A673 (cell line): Measurements from ENCODE around the gene LRRC4C. TPM values are rescaled to one million over a fixed set of nuclear protein-coding genes. Genes with fewer than 3 reads are reported as not detected.

Source experiments
- BruUV-seq: library from RNA; stranded (reverse); fragments of 400-500 nt; replicated peaks from 2 replicates; lab custom pipeline; 2021; lab: Mats Ljungman, UMichigan
- CTCF ChIA-PET: fragments of 300-600 bp; sonication (Branson Sonifier 250); formaldehyde crosslinking; loops from one replicate; lab custom pipeline; 2022; ENCODE audit warnings: antibody characterized with exemption; lab: Charles Lee
- POLR2A ChIA-PET: fragments of 300-600 bp; sonication (Branson Sonifier 250); formaldehyde crosslinking; loops from one replicate; lab custom pipeline; 2022; ENCODE audit warnings: antibody characterized with exemption; ENCODE audit not compliant: low non-redundant PET; lab: Charles Lee
- DNase-seq: peaks from one replicate; pipeline ENCODE4 v3.0.0-alpha.2; 2015; ENCODE audit warnings: low spot score
- H3K27ac ChIP-seq: fragments of 200-600 bp; sonication (generic); 2 replicates; pipeline ENCODE4 v1.5.1; 2016; ENCODE audit warnings: mixed run types, low read depth, mild to moderate bottlenecking, mixed read lengths, antibody characterized with exemption, low read length; ENCODE audit not compliant: poor library complexity, severe bottlenecking
- H3K27me3 ChIP-seq: fragments of 200-600 bp; sonication (generic); replicated peaks from 2 replicates; pipeline ENCODE4 v1.6.1; 2017; ENCODE audit warnings: mixed run types, low read depth, mild to moderate bottlenecking, mixed read lengths, antibody characterized with exemption, low read length; ENCODE audit not compliant: insufficient read depth, poor library complexity
- H3K36me3 ChIP-seq: fragments of 200-600 bp; sonication (generic); 2 replicates; pipeline ENCODE4 v1.6.1; 2016; ENCODE audit warnings: mixed run types, mild to moderate bottlenecking, mixed read lengths, antibody characterized with exemption, low read length; ENCODE audit not compliant: insufficient read depth, poor library complexity, severe bottlenecking
- H3K4me1 ChIP-seq: fragments of 200-600 bp; sonication (generic); 2 replicates; pipeline ENCODE4 v1.6.1; 2017; ENCODE audit warnings: mixed run types, mild to moderate bottlenecking, mixed read lengths, antibody characterized with exemption, low read length; ENCODE audit not compliant: insufficient read depth, poor library complexity, severe bottlenecking
- H3K4me3 ChIP-seq: fragments of 200-600 bp; sonication (generic); 2 replicates; pipeline ENCODE4 v1.5.1; 2016; ENCODE audit warnings: low read depth, mixed run types, mild to moderate bottlenecking, mixed read lengths, low read length; ENCODE audit not compliant: poor library complexity, severe bottlenecking
- H3K9me3 ChIP-seq: fragments of 200-600 bp; sonication (generic); 2 replicates; pipeline ENCODE4 v1.6.1; 2016; ENCODE audit warnings: mixed run types, low read depth, mild to moderate bottlenecking, mixed read lengths, antibody characterized with exemption, low read length; ENCODE audit not compliant: poor library complexity, severe bottlenecking
- CTCF ChIP-seq: fragments of 300-800, 200-600 bp; sonication (generic); conservative IDR thresholded peaks from 2 replicates; pipeline ENCODE4 v1.5.1; 2017; ENCODE audit warnings: low read depth, mild to moderate bottlenecking, antibody characterized with exemption, low read length, moderate library complexity, mixed read lengths
- EZH2 ChIP-seq: fragments of 200-600 bp; sonication (generic); IDR thresholded peaks from 2 replicates; pipeline ENCODE4 v1.6.1; 2017; ENCODE audit warnings: borderline replicate concordance, low read depth, mild to moderate bottlenecking, mixed read lengths, antibody characterized with exemption, low read length; ENCODE audit not compliant: poor library complexity, severe bottlenecking
- intact Hi-C: fragments of 100-400 bp; cut with micrococcal nuclease; formaldehyde crosslinking; loops from one replicate; pipeline ENCODE4 v1.10.0; 2022; ENCODE audit not compliant: unreplicated experiment
- total RNA-seq: library from RNA; stranded (reverse); gene quantifications from 2 replicates; pipeline ENCODE4 v1.2.3, GENCODE V29; 2021

LRRC4C gene
- total RNA-seq, 1 experiment from 2014 or later, result 38.3 TPM

- H3K9me3 ChIP-seq, result no peaks in the 10 kb centered on the region
- TF ChIP-seq EZH2 (no peak), CTCF (no peak)
- H3K27ac ChIP-seq, result no peak overlapping the region
- H3K36me3 ChIP-seq, result no peaks in the 10 kb centered on the region
- POLR2A ChIA-PET, result no interaction called here
- CTCF ChIA-PET, result no interaction called here
- no peak overlapping the region for H3K4me3 ChIP-seq
- no peaks in the 10 kb centered on the region for H3K27me3 ChIP-seq
- no peak for DNase-seq
- BruUV-seq, result no TSS peak
- no peaks in the 10 kb centered on the region for H3K4me1 ChIP-seq
- intact Hi-C loops, result no loop called here
These were observed 59.3 kb downstream of the LRRC4C start for GRCh38 chr11:41400124-41400523.

GRCh38 chr11:41399323-41399722 lies 60.1 kb downstream of the LRRC4C start:
- no TSS peak for BruUV-seq
- Histone ChIP-seq H3K36me3 (no peaks in the 10 kb centered on the region), H3K9me3 (no peaks in the 10 kb centered on the region), H3K4me3 (no peak overlapping the region), H3K4me1 (no peaks in the 10 kb centered on the region), H3K27me3 (no peaks in the 10 kb centered on the region), H3K27ac (no peak overlapping the region)
- ChIA-PET CTCF (no interaction called here), POLR2A (no interaction called here)
- TF ChIP-seq EZH2 (no peak), CTCF (no peak)
- DNase-seq, result no peak
- intact Hi-C loops, result no loop called here

GRCh38 chr11:41398175-41398574 lies 61.3 kb downstream of the LRRC4C start:
- DNase-seq, result no peak
- Histone ChIP-seq H3K4me3 (no peak overlapping the region), H3K9me3 (no peaks in the 10 kb centered on the region), H3K27me3 (no peaks in the 10 kb centered on the region), H3K4me1 (no peaks in the 10 kb centered on the region), H3K27ac (no peak overlapping the region), H3K36me3 (no peaks in the 10 kb centered on the region)
- TF ChIP-seq CTCF (no peak), EZH2 (no peak)
- ChIA-PET CTCF (no interaction called here), POLR2A (no interaction called here)
- intact Hi-C loops, result no loop called here
- BruUV-seq, result no TSS peak
